ENCODE measurements around the gene ZFAND2A. TPM values are rescaled to one million over a fixed set of nuclear protein-coding genes. Genes with fewer than 3 reads are reported as not detected.

ZFAND2A gene
- total RNA-seq, 1 experiment from 2014 or later: 51.2 TPM

GRCh38 chr7:1114505-1114904 is 45.5 kb downstream of the ZFAND2A start:
- no peak for DNase-seq
- no peak overlapping the region for H3K27ac Mint-ChIP-seq (ENCODE audit: unreplicated experiment)
- H3K4me1 Mint-ChIP-seq (ENCODE audit: low read depth, unreplicated experiment): no peaks in the 10 kb centered on the region
- TF ChIP-seq CTCF (IDR thresholded peaks at IDR 0.05; ENCODE audit: unreplicated experiment): no peak
- no peaks in the 10 kb centered on the region for H3K9me3 Mint-ChIP-seq (ENCODE audit: low read depth, unreplicated experiment)
- BruUV-seq (replicated peaks): no TSS peak
- peaks cover 11% of the 10 kb centered on the region for H3K36me3 Mint-ChIP-seq (ENCODE audit: insufficient read depth, unreplicated experiment)
- no peak overlapping the region for H3K4me3 Mint-ChIP-seq (ENCODE audit: low read depth, unreplicated experiment)
- intact Hi-C loops (cut with micrococcal nuclease; ENCODE audit: unreplicated experiment): no loop called here
- CTCF ChIA-PET: no interaction called here
- no peaks in the 10 kb centered on the region for H3K27me3 Mint-ChIP-seq (ENCODE audit: unreplicated experiment)

GRCh38 chr7:1114088-1114487 is 45.9 kb downstream of the ZFAND2A start:
- H3K27ac Mint-ChIP-seq (ENCODE audit: unreplicated experiment): no peak overlapping the region
- intact Hi-C loops (cut with micrococcal nuclease; ENCODE audit: unreplicated experiment): no loop called here

GRCh38 chr7:1113548-1113885 is 46.5 kb downstream of the ZFAND2A start:
- TF ChIP-seq CTCF (IDR thresholded peaks at IDR 0.05; ENCODE audit: unreplicated experiment): no peak
- peaks cover 11% of the 10 kb centered on the region for H3K36me3 Mint-ChIP-seq (ENCODE audit: insufficient read depth, unreplicated experiment)
- no TSS peak for BruUV-seq (replicated peaks)
- intact Hi-C loops (cut with micrococcal nuclease; ENCODE audit: unreplicated experiment): no loop called here
- no peaks in the 10 kb centered on the region for H3K27me3 Mint-ChIP-seq (ENCODE audit: unreplicated experiment)
- H3K4me1 Mint-ChIP-seq (ENCODE audit: low read depth, unreplicated experiment): no peaks in the 10 kb centered on the region
- H3K4me3 Mint-ChIP-seq (ENCODE audit: low read depth, unreplicated experiment): no peak overlapping the region
- DNase-seq: no peak
- CTCF ChIA-PET: no interaction called here
- H3K27ac Mint-ChIP-seq (ENCODE audit: unreplicated experiment): no peak overlapping the region
- no peaks in the 10 kb centered on the region for H3K9me3 Mint-ChIP-seq (ENCODE audit: low read depth, unreplicated experiment)

More at GRCh38 chr7:1114088-1114487, 45.9 kb downstream of the ZFAND2A start:
- H3K27me3 Mint-ChIP-seq (ENCODE audit: unreplicated experiment): no peaks in the 10 kb centered on the region
- BruUV-seq (replicated peaks): no TSS peak
- H3K36me3 Mint-ChIP-seq (ENCODE audit: insufficient read depth, unreplicated experiment): peaks cover 11% of the 10 kb centered on the region
- CTCF ChIA-PET: no interaction called here
- no peak overlapping the region for H3K4me3 Mint-ChIP-seq (ENCODE audit: low read depth, unreplicated experiment)
- no peak for TF ChIP-seq CTCF (IDR thresholded peaks at IDR 0.05; ENCODE audit: unreplicated experiment)
- H3K4me1 Mint-ChIP-seq (ENCODE audit: low read depth, unreplicated experiment): no peaks in the 10 kb centered on the region
- no peak for DNase-seq
- H3K9me3 Mint-ChIP-seq (ENCODE audit: low read depth, unreplicated experiment): no peaks in the 10 kb centered on the region

- BruUV-seq (replicated peaks): no TSS peak
- H3K27ac Mint-ChIP-seq (ENCODE audit: unreplicated experiment): no peak overlapping the region
- H3K27me3 Mint-ChIP-seq (ENCODE audit: unreplicated experiment): no peaks in the 10 kb centered on the region
Observed at GRCh38 chr7:1112625-1113547, 47.1 kb downstream of the ZFAND2A start.

More at GRCh38 chr7:1112625-1113547, 47.1 kb downstream of the ZFAND2A start:
- intact Hi-C loops (cut with micrococcal nuclease; ENCODE audit: unreplicated experiment): no loop called here
- Mint-ChIP-seq H3K4me1 (ENCODE audit: low read depth, unreplicated experiment) (no peaks in the 10 kb centered on the region), H3K9me3 (ENCODE audit: low read depth, unreplicated experiment) (no peaks in the 10 kb centered on the region), H3K4me3 (ENCODE audit: low read depth, unreplicated experiment) (no peak overlapping the region), H3K36me3 (ENCODE audit: insufficient read depth, unreplicated experiment) (peaks cover 10% of the 10 kb centered on the region)
- CTCF ChIA-PET: interaction anchor here (0.8 to 0.9 kb wide), 2 partner anchors 12 to 57 kb away, joined by 3 read pairs; no protein-coding TSS in a partner anchor
- no peak for TF ChIP-seq CTCF (IDR thresholded peaks at IDR 0.05; ENCODE audit: unreplicated experiment)
- no peak for DNase-seq
